ENCODE measurements around the gene CWC25.

CWC25 gene

DNA sequence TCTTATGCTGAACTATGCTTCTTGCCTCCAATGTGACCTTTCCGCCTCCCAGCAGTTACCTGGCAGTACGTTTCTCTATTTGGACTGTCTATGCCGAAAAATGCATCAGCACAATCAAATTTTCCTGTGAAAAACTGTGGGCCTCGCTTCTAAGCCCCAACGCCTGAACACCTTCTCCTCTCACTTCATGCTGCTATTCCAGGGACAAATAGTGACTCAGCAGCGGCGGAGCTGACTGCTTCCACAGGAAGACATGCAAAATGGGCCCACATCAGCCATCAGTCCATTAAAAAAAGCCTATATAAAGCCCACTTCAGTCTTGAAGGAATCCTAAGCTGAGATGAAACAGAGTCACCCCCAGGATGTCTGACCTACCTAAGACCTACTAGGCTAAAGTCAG, 15.3 kb downstream of the CWC25 start:
- H3K4me3 ChIP-seq (ENCODE audit: low read length) = no peak overlapping the region
- DNase-seq (ENCODE audit: low read depth) = no peak
- TF ChIP-seq, protein P1, sequence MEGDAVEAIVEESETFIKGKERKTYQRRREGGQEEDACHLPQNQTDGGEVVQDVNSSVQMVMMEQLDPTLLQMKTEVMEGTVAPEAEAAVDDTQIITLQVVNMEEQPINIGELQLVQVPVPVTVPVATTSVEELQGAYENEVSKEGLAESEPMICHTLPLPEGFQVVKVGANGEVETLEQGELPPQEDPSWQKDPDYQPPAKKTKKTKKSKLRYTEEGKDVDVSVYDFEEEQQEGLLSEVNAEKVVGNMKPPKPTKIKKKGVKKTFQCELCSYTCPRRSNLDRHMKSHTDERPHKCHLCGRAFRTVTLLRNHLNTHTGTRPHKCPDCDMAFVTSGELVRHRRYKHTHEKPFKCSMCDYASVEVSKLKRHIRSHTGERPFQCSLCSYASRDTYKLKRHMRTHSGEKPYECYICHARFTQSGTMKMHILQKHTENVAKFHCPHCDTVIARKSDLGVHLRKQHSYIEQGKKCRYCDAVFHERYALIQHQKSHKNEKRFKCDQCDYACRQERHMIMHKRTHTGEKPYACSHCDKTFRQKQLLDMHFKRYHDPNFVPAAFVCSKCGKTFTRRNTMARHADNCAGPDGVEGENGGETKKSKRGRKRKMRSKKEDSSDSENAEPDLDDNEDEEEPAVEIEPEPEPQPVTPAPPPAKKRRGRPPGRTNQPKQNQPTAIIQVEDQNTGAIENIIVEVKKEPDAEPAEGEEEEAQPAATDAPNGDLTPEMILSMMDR (IDR thresholded peaks at IDR 0.05; ENCODE audit: insufficient read depth, low read depth, low read length, missing control alignments) = no peak

DNA sequence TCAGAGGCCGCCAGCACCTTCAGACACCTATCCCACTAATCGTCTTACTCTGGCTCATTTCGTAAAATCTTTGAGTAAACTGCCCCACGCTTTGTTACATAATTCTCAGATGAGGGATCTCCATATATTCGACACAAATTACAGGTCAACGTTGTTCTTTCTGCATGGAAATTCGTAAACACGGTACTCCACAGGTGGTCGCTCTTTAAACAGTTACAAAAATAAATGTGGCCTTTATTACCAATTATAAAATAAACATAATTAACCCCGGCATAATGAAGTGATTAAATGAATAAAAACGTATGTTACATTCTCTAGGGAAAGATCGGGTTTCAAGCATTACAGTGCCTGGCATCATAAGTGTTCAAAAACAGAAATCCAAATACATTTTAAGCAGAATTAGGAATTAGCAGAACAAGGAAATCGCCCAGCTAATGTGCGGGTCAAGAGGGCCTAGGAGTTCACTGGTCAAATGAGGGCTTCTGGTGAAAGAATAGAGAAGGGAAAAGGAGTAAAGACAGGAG, 24.8 kb downstream of the CWC25 start:
- H3K4me3 ChIP-seq (ENCODE audit: low read length) = peak overlapping the region; percentile 61
- DNase-seq (ENCODE audit: low read depth) = no peak
- TF ChIP-seq, protein P1 (IDR thresholded peaks at IDR 0.05; ENCODE audit: insufficient read depth, low read depth, low read length, missing control alignments) = no peak

DNA sequence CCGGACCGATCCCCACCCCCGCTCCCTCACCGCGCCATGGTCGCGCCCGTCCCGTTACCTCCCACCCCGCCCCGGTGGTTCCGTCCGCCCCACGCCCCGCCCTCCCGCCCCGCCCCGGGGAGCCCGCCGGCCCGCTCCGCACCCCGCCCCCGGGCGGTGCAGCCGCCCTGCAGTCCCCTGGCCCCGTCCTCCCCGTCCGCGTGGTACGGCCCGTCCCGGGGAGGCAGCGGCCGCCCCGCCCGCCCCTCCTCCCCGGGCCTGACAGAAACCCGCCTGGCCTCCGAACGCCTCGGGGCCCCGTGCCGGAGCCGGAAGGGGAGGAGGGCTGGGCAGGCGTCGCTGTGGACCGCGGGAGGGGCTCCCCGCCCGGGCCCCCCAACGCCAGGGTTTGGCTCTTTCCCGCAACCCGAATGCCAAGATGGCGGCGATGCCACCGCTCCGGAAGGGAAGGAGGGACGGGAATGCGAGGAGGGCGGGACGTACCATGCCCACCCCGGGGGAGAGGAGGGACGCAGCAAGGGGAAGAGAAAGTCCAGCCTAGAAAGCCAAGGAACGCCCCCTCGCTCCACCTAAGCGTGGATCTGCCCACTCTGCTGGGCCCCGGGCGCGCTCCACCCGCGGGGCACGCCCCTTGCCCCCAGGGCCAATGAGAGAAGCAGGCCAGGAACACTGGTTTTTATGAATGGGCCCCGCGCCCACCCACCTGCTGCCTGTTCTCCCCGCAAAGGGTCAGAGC, 25.5 kb downstream of the CWC25 start, which contains the start of gene PIP4K2B:
PIP4K2B (minus strand) TSS at position 56 of the 736 bp plus-strand sequence. CDS start 132 bp downstream, outside the sequence.
- H3K4me3 ChIP-seq (ENCODE audit: low read length) = peak within 1 kb of the TSS; percentile 71

DNA sequence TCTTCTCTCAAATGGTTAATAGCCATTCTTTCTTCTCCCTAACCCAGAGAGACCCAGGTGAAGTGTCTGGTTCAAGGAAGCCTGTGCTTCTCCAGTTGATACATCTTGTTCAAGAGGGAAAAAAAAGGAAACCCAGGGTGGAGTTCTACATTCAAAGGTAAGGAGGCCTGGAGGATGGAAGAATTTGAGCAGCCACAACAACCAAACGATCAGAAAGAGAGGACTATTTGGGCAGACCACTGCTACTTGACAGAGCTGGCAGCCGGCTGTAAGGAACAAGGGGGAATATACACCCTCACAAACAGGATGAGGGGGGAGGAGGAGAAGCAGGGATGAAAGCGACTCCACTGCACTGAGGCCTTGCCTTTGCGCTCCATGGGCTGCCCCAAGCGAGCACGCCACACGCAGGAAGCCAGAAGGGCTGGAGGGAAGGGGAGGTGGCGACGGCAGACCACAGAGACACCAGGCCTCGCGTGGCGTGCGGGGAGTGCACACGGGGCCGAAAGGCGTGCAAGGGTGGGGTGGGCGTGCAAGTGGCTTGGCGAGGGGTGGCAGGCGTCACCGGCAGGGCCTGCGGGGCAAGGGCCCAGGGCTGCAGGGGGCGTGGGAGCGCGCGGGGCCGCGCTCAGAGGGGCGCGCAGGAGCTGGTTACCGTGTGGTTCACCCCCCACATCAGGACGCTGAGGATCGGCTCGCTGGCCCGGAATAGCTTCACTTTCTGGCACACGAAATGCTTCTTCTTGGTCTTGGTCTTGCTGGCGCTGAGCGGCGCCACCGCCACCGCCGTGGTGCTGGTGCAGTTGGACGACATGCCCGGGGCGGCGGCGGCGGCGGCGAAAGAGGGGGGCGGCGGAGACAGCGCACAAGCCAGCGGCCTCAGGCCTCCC, 26.3 kb downstream of the CWC25 start:
- DNase-seq (ENCODE audit: low read depth) = peak; percentile 39
- H3K4me3 ChIP-seq (ENCODE audit: low read length) = peak overlapping the region; percentile 71

More for the DNA sequence above, 25.5 kb downstream of the CWC25 start, which contains the start of gene PIP4K2B:
- peak; percentile 96 for DNase-seq (ENCODE audit: low read depth)
- TF ChIP-seq, protein P1 (IDR thresholded peaks at IDR 0.05; ENCODE audit: insufficient read depth, low read depth, low read length, missing control alignments) = no peak

DNA sequence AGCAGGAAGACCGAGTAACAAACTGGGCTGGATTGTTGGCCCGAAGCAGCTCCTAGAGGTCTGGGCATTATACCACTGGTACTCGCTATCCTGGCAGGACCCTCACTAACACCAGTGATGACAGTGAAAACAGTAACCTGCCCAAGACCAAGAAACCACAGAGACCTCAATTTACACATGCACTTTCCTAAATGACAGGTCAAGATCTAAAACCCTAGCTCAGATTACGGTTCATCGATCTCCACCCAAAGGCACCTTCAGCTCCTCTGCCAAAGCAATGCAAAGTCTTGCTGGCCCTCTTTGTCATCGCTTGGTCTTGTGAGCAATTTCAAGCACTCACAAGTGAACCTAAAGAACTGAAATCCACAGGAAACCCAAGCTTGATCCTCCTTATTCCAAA, 27.3 kb downstream of the CWC25 start:
- H3K4me3 ChIP-seq (ENCODE audit: low read length) = peak overlapping the region; percentile 71
- TF ChIP-seq, protein P1 (IDR thresholded peaks at IDR 0.05; ENCODE audit: insufficient read depth, low read depth, low read length, missing control alignments) = no peak
- peak; percentile 11 for DNase-seq (ENCODE audit: low read depth)

More for the DNA sequence above, 26.3 kb downstream of the CWC25 start:
- TF ChIP-seq, protein P1 (IDR thresholded peaks at IDR 0.05; ENCODE audit: insufficient read depth, low read depth, low read length, missing control alignments) = no peak

DNA sequence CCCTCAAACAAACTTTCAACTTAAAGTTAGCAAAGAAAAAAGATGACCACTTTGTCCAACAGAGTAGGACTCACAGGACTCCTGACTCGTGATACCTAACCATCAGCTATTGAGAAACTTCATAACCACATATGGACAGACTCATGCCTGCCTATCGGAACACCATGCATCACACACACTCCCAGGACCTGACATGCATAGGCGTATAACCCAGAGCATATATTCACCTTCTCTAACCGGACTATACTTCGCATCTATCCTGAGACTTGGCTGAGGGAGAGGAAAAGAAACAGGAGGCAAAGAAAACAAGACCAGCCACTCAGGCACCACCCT, 28.0 kb downstream of the CWC25 start:
- DNase-seq (ENCODE audit: low read depth) = peak; percentile 75
- TF ChIP-seq, protein P1 (IDR thresholded peaks at IDR 0.05; ENCODE audit: insufficient read depth, low read depth, low read length, missing control alignments) = no peak
- no peak overlapping the region for H3K4me3 ChIP-seq (ENCODE audit: low read length)
